ENCODE results near the gene ETV6.

ETV6 gene

GRCh38 chr12:11642785-11643184 lies 6.7 kb upstream of the ETV6 start:
- no peak for DNase-seq

- no peak for DNase-seq
These were observed 4.1 kb upstream of the ETV6 start for GRCh38 chr12:11645391-11645790.

GRCh38 chr12:11648514-11649412 lies 711 bp upstream of the ETV6 start:
- DNase-seq: peak in 49 of 58 donors; percentile 18 to 86 (median 56)

- DNase-seq: peak in 14 of 58 donors; percentile 15 to 35 (median 24)
These were observed 1.1 kb downstream of the ETV6 start for GRCh38 chr12:11650286-11651281.

GRCh38 chr12:11651381-11651780 lies 1.9 kb downstream of the ETV6 start:
- DNase-seq: no peak

GRCh38 chr12:11651785-11652184 lies 2.3 kb downstream of the ETV6 start:
- DNase-seq: peak in 1 of 58 donors; percentile 34

GRCh38 chr12:11652351-11653040 lies 3.0 kb downstream of the ETV6 start:
- peak in 21 of 58 donors; percentile 6 to 61 (median 22) for DNase-seq

- DNase-seq: no peak
These were observed 3.8 kb downstream of the ETV6 start for GRCh38 chr12:11653215-11653753.

GRCh38 chr12:11654338-11654737 lies 4.9 kb downstream of the ETV6 start:
- DNase-seq: no peak

- DNase-seq: no peak
These were observed 5.3 kb downstream of the ETV6 start for GRCh38 chr12:11654802-11655201.

- DNase-seq: no peak
These were observed 6.4 kb downstream of the ETV6 start for GRCh38 chr12:11655842-11656241.

- no peak for DNase-seq
These were observed 7.1 kb downstream of the ETV6 start for GRCh38 chr12:11656550-11656949.

- no peak for DNase-seq
These were observed 8.0 kb downstream of the ETV6 start for GRCh38 chr12:11657511-11657910.

GRCh38 chr12:11658791-11659190 lies 9.3 kb downstream of the ETV6 start:
- DNase-seq: no peak

GRCh38 chr12:11660624-11661023 lies 11.2 kb downstream of the ETV6 start:
- no peak for DNase-seq

- DNase-seq: no peak
These were observed 12.1 kb downstream of the ETV6 start for GRCh38 chr12:11661491-11662089.

- no peak for DNase-seq
These were observed 12.9 kb downstream of the ETV6 start for GRCh38 chr12:11662369-11662768.

- DNase-seq: peak in 4 of 58 donors; percentile 6 to 32 (median 30)
These were observed 13.7 kb downstream of the ETV6 start for GRCh38 chr12:11663130-11663529.

- no peak for DNase-seq
These were observed 14.6 kb downstream of the ETV6 start for GRCh38 chr12:11664101-11664500.

Data from anterior cingulate cortex (tissue), 58 donors.